Neural progenitor cell (in vitro differentiated cells): ENCODE results near the gene CD151. TPM values are rescaled to one million over a fixed set of nuclear protein-coding genes. Genes with fewer than 3 reads are reported as not detected.

Source experiments
- DNase-seq: peaks from one replicate; pipeline ENCODE4 v3.0.0-alpha.2; 2016; ENCODE audit warnings: low spot score
- H2AFZ ChIP-seq: fragments of 200-600 bp; sonication (generic); replicated peaks from 2 replicates; pipeline ENCODE4 v1.6.1; 2016; ENCODE audit warnings: antibody characterized with exemption
- H3F3A ChIP-seq: fragments of 200-600 bp; sonication (generic); 2 replicates; pipeline ENCODE4 v1.6.1; 2016; ENCODE audit warnings: antibody characterized with exemption, low read depth
- H3K27ac ChIP-seq: fragments of 200-600 bp; sonication (generic); 2 replicates; pipeline ENCODE4 v1.5.1; 2016; ENCODE audit warnings: mild to moderate bottlenecking
- H3K27me3 ChIP-seq: fragments of 200-600 bp; sonication (generic); 2 replicates; pipeline ENCODE4 v1.6.1; 2016; ENCODE audit warnings: mild to moderate bottlenecking, moderate library complexity
- H3K36me3 ChIP-seq: fragments of 200-600 bp; sonication (generic); 2 replicates; pipeline ENCODE4 v1.5.1; 2016
- H3K4me1 ChIP-seq: fragments of 200-600 bp; sonication (generic); 2 replicates; pipeline ENCODE4 v1.6.1; 2016; ENCODE audit warnings: mixed run types
- H3K4me2 ChIP-seq: fragments of 200-600 bp; sonication (generic); 2 replicates; pipeline ENCODE4 v1.6.1; 2016
- H3K4me3 ChIP-seq: fragments of 200-600 bp; sonication (generic); 2 replicates; pipeline ENCODE4 v1.5.1; 2016
- H3K79me2 ChIP-seq: fragments of 200-600 bp; sonication (generic); 2 replicates; pipeline ENCODE4 v1.6.1; 2016; ENCODE audit warnings: low read depth
- H3K9ac ChIP-seq: fragments of 200-600 bp; sonication (generic); 2 replicates; pipeline ENCODE4 v1.6.1; 2016
- H3K9me3 ChIP-seq: fragments of 200-600 bp; sonication (generic); 2 replicates; pipeline ENCODE4 v1.5.1; 2016; ENCODE audit warnings: low read depth
- H4K20me1 ChIP-seq: fragments of 200-600 bp; sonication (generic); 2 replicates; pipeline ENCODE4 v1.6.1; 2016; ENCODE audit warnings: low read depth
- H3K27ac Mint-ChIP-seq: 3 replicates; pipeline ENCODE4 v1.8.0; 2021; ENCODE audit warnings: mixed read lengths
- H3K27me3 Mint-ChIP-seq: 2 replicates; pipeline ENCODE4 v1.8.0; 2022; ENCODE audit warnings: low read depth, mild to moderate bottlenecking, inconsistent platforms, moderate library complexity, mixed read lengths; ENCODE audit not compliant: insufficient read depth
- H3K36me3 Mint-ChIP-seq: 3 replicates; pipeline ENCODE4 v1.8.0; 2021; ENCODE audit warnings: mixed read lengths
- H3K4me1 Mint-ChIP-seq: 3 replicates; pipeline ENCODE4 v1.8.0; 2021; ENCODE audit warnings: mixed read lengths
- H3K4me3 Mint-ChIP-seq: 3 replicates; pipeline ENCODE4 v1.8.0; 2021; ENCODE audit warnings: mild to moderate bottlenecking, moderate library complexity, mixed read lengths
- H3K9me3 Mint-ChIP-seq: 3 replicates; pipeline ENCODE4 v1.8.0; 2020; ENCODE audit warnings: mixed read lengths
- EZH2 ChIP-seq: fragments of 200-600 bp; sonication (generic); IDR thresholded peaks from 2 replicates; pipeline ENCODE4 v1.6.1; 2017; ENCODE audit warnings: antibody characterized with exemption, mild to moderate bottlenecking, moderate library complexity
- EZH2phosphoT487 ChIP-seq: fragments of 200-600 bp; sonication (generic); IDR thresholded peaks from 2 replicates; pipeline ENCODE4 v1.6.1; 2017; ENCODE audit warnings: antibody characterized with exemption
- total RNA-seq: library from RNA; depleted of rRNA; stranded (reverse); fragments of >200 nt; gene quantifications from 2 replicates; pipeline ENCODE4 v1.2.3, GENCODE V29; 2015; ENCODE audit warnings: low replicate concordance
- TF ChIP-seq, protein P1 (sequence below): fragments of 200-600 bp; sonication (generic); IDR thresholded peaks from 2 replicates; pipeline ENCODE4 v1.5.1; 2017; ENCODE audit warnings: antibody characterized with exemption, mild to moderate bottlenecking

Gene CD151
- total RNA-seq, 1 donor from 2014 or later: 37.4 TPM

- peaks cover 69% of the 10 kb centered on the region for H4K20me1 ChIP-seq
- peaks cover 20% of the 10 kb centered on the region for H3K4me1 Mint-ChIP-seq
These were observed 5.2 kb downstream of the CD151 start for GRCh38 chr11:837990-838307.

GRCh38 chr11:838441-839279 is 5.9 kb downstream of the CD151 start:
- no peak overlapping the region for H3K27ac ChIP-seq
- no peaks in the 10 kb centered on the region for H3K9me3 ChIP-seq
- no peak overlapping the region for H2AFZ ChIP-seq
- peaks cover 66% of the 10 kb centered on the region for H4K20me1 ChIP-seq
- peaks cover 11% of the 10 kb centered on the region for H3K4me1 ChIP-seq
- Mint-ChIP-seq H3K9me3 (no peaks in the 10 kb centered on the region), H3K4me3 (no peak overlapping the region), H3K27me3 (peaks cover 10% of the 10 kb centered on the region), H3K36me3 (peaks cover 3% of the 10 kb centered on the region), H3K4me1 (peaks cover 22% of the 10 kb centered on the region), H3K27ac (no peak overlapping the region)
- peaks cover 23% of the 10 kb centered on the region for H3K79me2 ChIP-seq
- H3K4me2 ChIP-seq: no peak overlapping the region
- TF ChIP-seq, protein P1, sequence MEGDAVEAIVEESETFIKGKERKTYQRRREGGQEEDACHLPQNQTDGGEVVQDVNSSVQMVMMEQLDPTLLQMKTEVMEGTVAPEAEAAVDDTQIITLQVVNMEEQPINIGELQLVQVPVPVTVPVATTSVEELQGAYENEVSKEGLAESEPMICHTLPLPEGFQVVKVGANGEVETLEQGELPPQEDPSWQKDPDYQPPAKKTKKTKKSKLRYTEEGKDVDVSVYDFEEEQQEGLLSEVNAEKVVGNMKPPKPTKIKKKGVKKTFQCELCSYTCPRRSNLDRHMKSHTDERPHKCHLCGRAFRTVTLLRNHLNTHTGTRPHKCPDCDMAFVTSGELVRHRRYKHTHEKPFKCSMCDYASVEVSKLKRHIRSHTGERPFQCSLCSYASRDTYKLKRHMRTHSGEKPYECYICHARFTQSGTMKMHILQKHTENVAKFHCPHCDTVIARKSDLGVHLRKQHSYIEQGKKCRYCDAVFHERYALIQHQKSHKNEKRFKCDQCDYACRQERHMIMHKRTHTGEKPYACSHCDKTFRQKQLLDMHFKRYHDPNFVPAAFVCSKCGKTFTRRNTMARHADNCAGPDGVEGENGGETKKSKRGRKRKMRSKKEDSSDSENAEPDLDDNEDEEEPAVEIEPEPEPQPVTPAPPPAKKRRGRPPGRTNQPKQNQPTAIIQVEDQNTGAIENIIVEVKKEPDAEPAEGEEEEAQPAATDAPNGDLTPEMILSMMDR: peak; percentile 32
- TF ChIP-seq EZH2 (no peak), EZH2phosphoT487 (no peak)
- peaks cover 7% of the 10 kb centered on the region for H3K27me3 ChIP-seq
- H3K4me3 ChIP-seq: no peak overlapping the region
- peak; percentile 47 for DNase-seq
- no peak overlapping the region for H3K9ac ChIP-seq
- H3K36me3 ChIP-seq: no peaks in the 10 kb centered on the region
- H3F3A ChIP-seq: peaks cover 26% of the 10 kb centered on the region

More at GRCh38 chr11:837990-838307, 5.2 kb downstream of the CD151 start:
- Mint-ChIP-seq H3K4me3 (no peak overlapping the region), H3K27ac (no peak overlapping the region), H3K9me3 (no peaks in the 10 kb centered on the region), H3K36me3 (peaks cover 3% of the 10 kb centered on the region), H3K27me3 (peaks cover 7% of the 10 kb centered on the region)
- Histone ChIP-seq H2AFZ (no peak overlapping the region), H3K9ac (no peak overlapping the region), H3K9me3 (no peaks in the 10 kb centered on the region), H3K4me2 (no peak overlapping the region), H3K79me2 (peaks cover 23% of the 10 kb centered on the region), H3K36me3 (no peaks in the 10 kb centered on the region), H3K27ac (no peak overlapping the region), H3K4me3 (no peak overlapping the region), H3K4me1 (peaks cover 7% of the 10 kb centered on the region), H3F3A (peaks cover 22% of the 10 kb centered on the region), H3K27me3 (no peaks in the 10 kb centered on the region)
- TF ChIP-seq EZH2phosphoT487 (no peak), EZH2 (no peak)
- TF ChIP-seq, protein P1: no peak
- no peak for DNase-seq

- no peaks in the 10 kb centered on the region for H3K9me3 ChIP-seq
- H3K79me2 ChIP-seq: peaks cover 23% of the 10 kb centered on the region
- H3K9ac ChIP-seq: no peak overlapping the region
- no peak overlapping the region for H2AFZ ChIP-seq
- no peak for DNase-seq
- no peaks in the 10 kb centered on the region for H3K9me3 Mint-ChIP-seq
- no peak overlapping the region for H3K4me3 ChIP-seq
- peaks cover 60% of the 10 kb centered on the region for H4K20me1 ChIP-seq
- peaks cover 15% of the 10 kb centered on the region for H3K4me1 ChIP-seq
- peaks cover 9% of the 10 kb centered on the region for H3K27me3 Mint-ChIP-seq
- no peak overlapping the region for H3K4me2 ChIP-seq
- peaks cover 32% of the 10 kb centered on the region for H3F3A ChIP-seq
- H3K36me3 ChIP-seq: no peaks in the 10 kb centered on the region
- peaks cover 9% of the 10 kb centered on the region for H3K27me3 ChIP-seq
- TF ChIP-seq EZH2 (no peak), EZH2phosphoT487 (no peak)
- TF ChIP-seq, protein P1: no peak
- H3K27ac ChIP-seq: no peak overlapping the region
- no peak overlapping the region for H3K4me3 Mint-ChIP-seq
- peaks cover 19% of the 10 kb centered on the region for H3K4me1 Mint-ChIP-seq
- H3K36me3 Mint-ChIP-seq: peaks cover 3% of the 10 kb centered on the region
- H3K27ac Mint-ChIP-seq: no peak overlapping the region
These were observed 6.5 kb downstream of the CD151 start for GRCh38 chr11:839280-839623.
